Esophagus squamous epithelium (tissue), 4 donors: Measurements from ENCODE around the gene SCLY.

ENCODE experiments used
- POLR2A ChIP-seq, 4 donors: fragments of 450-650 bp; IDR thresholded peaks; one replicate each; pipeline ENCODE4 v1.6.1; 2017; ENCODE audit warnings: antibody characterized with exemption in 4 of 4, mild to moderate bottlenecking in 4 of 4, moderate library complexity in 3 of 4
- TF ChIP-seq, protein P1 (sequence below), 6 experiments: fragments of 450-650 bp in 4 of 6; fragments of 200-600 bp in 2 of 6; sonication (generic) in 2 of 6; IDR thresholded peaks; one replicate each; pipeline ENCODE4 v1.5.1; 2016 to 2019; ENCODE audit warnings: antibody characterized with exemption in 6 of 6, mild to moderate bottlenecking in 4 of 6, moderate library complexity in 4 of 6

GRCh38 chr2:238021327-238021726 lies 39.5 kb upstream of the SCLY start:
- no peak for TF ChIP-seq POLR2A (IDR thresholded peaks at IDR 0.05)
- TF ChIP-seq, protein P1, sequence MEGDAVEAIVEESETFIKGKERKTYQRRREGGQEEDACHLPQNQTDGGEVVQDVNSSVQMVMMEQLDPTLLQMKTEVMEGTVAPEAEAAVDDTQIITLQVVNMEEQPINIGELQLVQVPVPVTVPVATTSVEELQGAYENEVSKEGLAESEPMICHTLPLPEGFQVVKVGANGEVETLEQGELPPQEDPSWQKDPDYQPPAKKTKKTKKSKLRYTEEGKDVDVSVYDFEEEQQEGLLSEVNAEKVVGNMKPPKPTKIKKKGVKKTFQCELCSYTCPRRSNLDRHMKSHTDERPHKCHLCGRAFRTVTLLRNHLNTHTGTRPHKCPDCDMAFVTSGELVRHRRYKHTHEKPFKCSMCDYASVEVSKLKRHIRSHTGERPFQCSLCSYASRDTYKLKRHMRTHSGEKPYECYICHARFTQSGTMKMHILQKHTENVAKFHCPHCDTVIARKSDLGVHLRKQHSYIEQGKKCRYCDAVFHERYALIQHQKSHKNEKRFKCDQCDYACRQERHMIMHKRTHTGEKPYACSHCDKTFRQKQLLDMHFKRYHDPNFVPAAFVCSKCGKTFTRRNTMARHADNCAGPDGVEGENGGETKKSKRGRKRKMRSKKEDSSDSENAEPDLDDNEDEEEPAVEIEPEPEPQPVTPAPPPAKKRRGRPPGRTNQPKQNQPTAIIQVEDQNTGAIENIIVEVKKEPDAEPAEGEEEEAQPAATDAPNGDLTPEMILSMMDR (IDR thresholded peaks at IDR 0.05): no peak
